Measurements from ENCODE around the gene CYB5D1. TPM values are rescaled to one million over a fixed set of nuclear protein-coding genes. Genes with fewer than 3 reads are reported as not detected.

The CYB5D1 gene
- total and polyA plus RNA-seq, 2 of the 8 experiments (the other 6 are each of a cell fraction or from before 2014, with no cell fraction given), result 11.0 to 18.0 TPM

DNA sequence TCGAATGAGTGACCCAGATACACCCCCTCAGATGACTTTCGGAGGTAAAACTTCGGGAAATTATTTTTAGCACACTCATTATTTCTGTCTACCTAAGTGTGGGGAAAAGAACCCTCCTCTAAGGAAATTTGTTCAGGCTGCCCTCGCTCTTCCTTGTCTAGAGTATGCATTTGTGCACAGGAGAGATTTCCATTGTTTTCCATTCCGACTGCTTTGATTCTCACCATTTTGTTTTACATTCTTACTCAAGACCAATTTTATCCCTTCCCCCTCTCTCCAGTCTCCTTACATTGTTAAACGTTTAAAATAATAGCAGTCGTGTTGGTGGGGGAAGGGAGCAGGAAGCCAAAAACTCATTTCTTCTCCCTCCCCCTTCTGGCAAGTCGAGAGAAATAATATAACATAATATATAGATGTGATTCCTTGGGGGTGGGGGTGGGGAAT is 29.3 kb downstream of the CYB5D1 start:
- peak overlapping the region; percentile 52 to 83 (median 70); a peak in 5 of 8 replicates for H3K4me3 ChIP-seq (ENCODE audit: extremely low read depth in 1 of 4, insufficient read depth in 2 of 4, low read depth in 3 of 4, low read length in 4 of 4)
- no peak overlapping the region for H3K27ac ChIP-seq (ENCODE audit: low read depth, low read length)
- FAIRE-seq (no peak), DNase-seq (ENCODE audit: low read depth in 1 of 2, low spot score in 2 of 2) (no peak)
- H2AK5ac ChIP-seq (ENCODE audit: low read depth, low read length), result no peak overlapping the region; the same call in 1 of the 2 replicates
- H2AFZ ChIP-seq (ENCODE audit: low read length), result no peak overlapping the region
- H2BK20ac ChIP-seq (ENCODE audit: low read length), result no peak overlapping the region
- ChIA-PET CTCF (ENCODE audit: partially characterized antibody) (no interaction called here), POLR2A (ENCODE audit: partially characterized antibody) (no interaction called here)
- H3K36me3 ChIP-seq (ENCODE audit: control insufficient read depth in 2 of 4, insufficient read depth in 4 of 4, low read length in 3 of 4), result peaks cover 0 to 4% (median 0%) of the 10 kb centered on the region in 4 experiments; a peak in 1 of 8 replicates
- no peak overlapping the region for H2BK12ac ChIP-seq (ENCODE audit: low read depth, low read length)
- no peak overlapping the region for H2BK5ac ChIP-seq (ENCODE audit: low read depth, low read length)
- no peak overlapping the region for H2BK15ac ChIP-seq (ENCODE audit: low read length)
- H3K4me1 ChIP-seq (replicated peaks in 1 of 4; ENCODE audit: control insufficient read depth in 3 of 4, insufficient read depth in 4 of 4, low read length in 3 of 4), result peaks cover 9 to 30% (median 17%) of the 10 kb centered on the region in 4 experiments
- 11% methylated on average over 8 of the region's 8 CpGs; no CpG with 5 or more reads in 1 of the 2 experiments for whole genome bisulfite sequencing, 2 experiments (ENCODE audit: extremely low coverage in 1 of 2, insufficient coverage in 1 of 2, insufficient read length in 1 of 2, insufficient replicate concordance in 2 of 2, low coverage in 1 of 2, low lambda C conversion rate in 2 of 2, missing lambda C conversion rate in 1 of 2)
- H4K20me1 ChIP-seq (replicated peaks in 1 of 2; ENCODE audit: control insufficient read depth in 1 of 2, insufficient read depth in 2 of 2, low read length in 2 of 2), result no peaks in the 10 kb centered on the region
- H3K9ac ChIP-seq (replicated peaks in 1 of 4; ENCODE audit: extremely low read depth in 1 of 4, low read depth in 3 of 4, low read length in 3 of 4), result no peak overlapping the region; a peak in 1 of 7 replicates
- no peaks in the 10 kb centered on the region for H3K79me2 ChIP-seq (ENCODE audit: control insufficient read depth in 1 of 2, insufficient read depth in 2 of 2, low read length in 2 of 2)
- no peak overlapping the region for H4K8ac ChIP-seq (ENCODE audit: extremely low read depth, insufficient read depth, low read length)
- peaks cover 0 to 10% (median 3%) of the 10 kb centered on the region in 4 experiments; a peak in 3 of 7 replicates for H3K27me3 ChIP-seq (replicated peaks in 1 of 4; ENCODE audit: control insufficient read depth in 3 of 4, extremely low read depth in 1 of 4, insufficient read depth in 3 of 4, low read length in 3 of 4)
- H3K23ac ChIP-seq (ENCODE audit: insufficient read length), result no peak overlapping the region
- H3K14ac ChIP-seq (ENCODE audit: insufficient read length), result no peak overlapping the region
- no peak overlapping the region for H2BK120ac ChIP-seq (replicated peaks; ENCODE audit: low read depth, low read length)
- H4K5ac ChIP-seq (ENCODE audit: insufficient read length, low read depth, low read length), result no peak overlapping the region
- peak overlapping the region; percentile 82 to 100 for H3K4me2 ChIP-seq (ENCODE audit: insufficient read depth in 1 of 2, low read depth in 2 of 2, low read length in 2 of 2)
- H3K4ac ChIP-seq (replicated peaks; ENCODE audit: insufficient read length, low read depth, low read length), result no peak overlapping the region
- H3K18ac ChIP-seq (ENCODE audit: extremely low read depth, low read length), result no peak overlapping the region; the same call in 1 of the 2 replicates
- peaks cover 24% of the 10 kb centered on the region for H3K23me2 ChIP-seq (ENCODE audit: low read depth, low read length)
- H3K79me1 ChIP-seq (ENCODE audit: low read depth, low read length), result no peaks in the 10 kb centered on the region
- H3K56ac ChIP-seq (replicated peaks; ENCODE audit: insufficient read length, low read depth, low read length), result no peak overlapping the region
- H3K9me3 ChIP-seq (ENCODE audit: insufficient read depth in 2 of 2, low read depth in 1 of 2, low read length in 1 of 2), result no peaks in the 10 kb centered on the region
- H4K91ac ChIP-seq (replicated peaks; ENCODE audit: insufficient read length, low read length), result no peak overlapping the region
- TF ChIP-seq SIN3A (conservative IDR thresholded peaks at IDR 0.05 in 1 of 2, IDR thresholded peaks at IDR 0.05 in 1 of 2; ENCODE audit: low read depth in 1 of 2, low read length in 2 of 2) (no peak), CBX5 (IDR thresholded peaks at IDR 0.05; ENCODE audit: low read depth, low read length) (no peak), HDAC6 (IDR thresholded peaks at IDR 0.05; ENCODE audit: low read depth, low read length) (no peak)

Data from H1 (cell line).